ENCODE results near the gene ADCK1. TPM values are rescaled to one million over a fixed set of nuclear protein-coding genes. Genes with fewer than 3 reads are reported as not detected.

ADCK1 gene

Small RNA genes lying within 50 kb of the gene (small RNA-seq; reads per million reads assigned to genes)
- not detected for gene RF00019

All from skeletal muscle satellite cell (primary cell).